GM12891 (cell line): ENCODE results near the gene KRT16.
"Not testable (repeated sequence)": the region's sequence is repeated elsewhere in the genome, so short reads cannot be mapped to it uniquely, and the experiment has no call there.

Source experiments
- DNase-seq: peaks from one replicate; pipeline ENCODE4 v3.0.0; 2011; ENCODE audit warnings: low spot score; ENCODE audit not compliant: insufficient read length
- FAIRE-seq: peaks from 2 replicates; lab custom pipeline; 2011; peaks lifted over from hg19 to GRCh38; lab: Jason Lieb, UNC
- PAX5 ChIP-seq: IDR thresholded peaks from 2 replicates; pipeline ENCODE4 v1.6.1; 2011; ENCODE audit warnings: low read length, moderate library complexity, mild to moderate bottlenecking; ENCODE audit not compliant: insufficient read depth, severe bottlenecking
- POLR2A ChIP-seq: IDR thresholded peaks from 2 replicates; pipeline ENCODE4 v1.6.1; 2011; ENCODE audit warnings: low read depth, low read length, control low read depth
- POLR2AphosphoS5 ChIP-seq: IDR thresholded peaks from 2 replicates; pipeline ENCODE4 v1.6.1; 2011; ENCODE audit warnings: low read depth, low read length, control low read depth
- POU2F2 ChIP-seq: IDR thresholded peaks from 2 replicates; pipeline ENCODE4 v1.6.1; 2011; ENCODE audit warnings: low read depth, mild to moderate bottlenecking, control low read depth, low read length, moderate library complexity
- SPI1 ChIP-seq: IDR thresholded peaks from 2 replicates; pipeline ENCODE4 v1.6.1; 2011; ENCODE audit warnings: low read depth, low read length, control low read depth
- TAF1 ChIP-seq: IDR thresholded peaks from 2 replicates; pipeline ENCODE4 v1.6.1; 2011; ENCODE audit warnings: low read depth, low read length, control low read depth

KRT16 gene

DNA sequence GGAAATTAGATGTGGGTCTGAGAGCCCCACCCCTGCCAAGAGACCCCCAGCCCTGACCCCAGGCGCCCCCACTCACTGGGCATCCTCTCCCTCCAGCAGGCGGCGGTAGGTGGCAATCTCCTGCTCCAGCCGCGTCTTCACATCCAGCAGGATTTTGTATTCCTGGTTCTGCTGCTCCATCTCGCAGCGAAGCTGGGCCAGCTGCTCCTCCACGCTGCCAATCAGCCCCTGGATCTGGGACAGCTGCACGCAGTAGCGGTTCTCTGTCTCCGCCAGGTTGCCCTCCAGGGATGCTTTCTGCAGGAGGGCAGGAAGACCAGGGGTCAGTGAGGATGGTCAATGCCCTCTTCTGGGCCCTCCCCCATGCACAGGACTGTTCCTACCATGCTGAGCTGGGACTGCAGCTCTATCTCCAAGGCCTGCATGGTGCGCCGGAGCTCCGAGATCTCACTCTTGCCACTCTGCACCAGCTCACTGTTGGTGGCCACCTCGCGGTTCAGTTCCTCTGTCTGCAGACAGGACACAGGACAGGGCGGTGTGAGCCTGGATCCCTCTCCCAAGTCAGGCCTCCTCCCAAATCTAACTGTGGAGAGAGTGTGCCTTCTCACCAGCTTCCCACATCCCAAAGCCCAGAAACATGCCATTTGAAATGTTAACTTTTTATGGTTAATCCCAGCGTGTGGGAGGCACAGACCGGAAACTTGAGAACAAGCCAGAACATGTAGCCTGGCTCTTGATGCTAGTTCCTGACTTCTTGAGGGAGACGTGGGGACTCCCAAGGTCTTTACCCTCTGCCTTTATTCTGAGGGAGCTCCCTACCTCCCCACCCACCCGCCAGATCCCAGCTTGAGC lies 8.2 kb upstream of the KRT16 start:
- FAIRE-seq = no peak
- DNase-seq = no peak
- no peak for TF ChIP-seq SPI1
- TF ChIP-seq POU2F2 = no peak
- no peak for TF ChIP-seq POLR2A
- no peak for TF ChIP-seq PAX5
- no peak for TF ChIP-seq TAF1
- no peak for TF ChIP-seq POLR2AphosphoS5

DNA sequence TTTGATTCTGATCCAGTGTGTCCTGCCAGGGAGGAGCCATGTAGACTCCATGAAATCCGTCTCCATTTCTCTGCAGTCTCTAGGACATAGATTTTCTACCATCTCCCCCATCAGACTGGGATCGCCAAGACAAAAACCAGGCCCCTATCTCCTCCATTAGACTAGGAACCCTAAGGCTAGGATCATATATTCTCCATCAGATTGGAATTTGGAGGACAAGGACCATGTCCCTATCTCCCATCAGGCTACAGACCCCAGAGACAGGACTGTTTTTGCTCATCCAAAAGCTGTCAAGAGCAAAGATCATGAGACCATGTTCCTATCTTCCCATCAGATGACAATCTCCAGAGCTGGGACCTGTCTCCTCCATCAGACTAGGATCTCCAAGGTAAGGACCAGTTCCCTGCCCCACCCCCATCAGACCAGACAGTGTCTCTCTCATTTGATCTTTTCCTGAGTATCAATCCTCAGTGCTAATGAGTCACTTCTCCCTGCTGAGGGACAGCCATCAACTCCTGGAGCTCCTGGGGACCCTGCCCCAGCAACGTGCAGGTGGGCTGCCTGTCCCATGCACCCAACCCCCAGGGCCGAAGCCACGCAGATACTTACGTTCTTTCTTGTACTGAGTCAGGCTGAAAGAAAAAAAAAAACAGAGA lies 7.5 kb upstream of the KRT16 start:
- not testable (repeated sequence) for DNase-seq, FAIRE-seq

DNA sequence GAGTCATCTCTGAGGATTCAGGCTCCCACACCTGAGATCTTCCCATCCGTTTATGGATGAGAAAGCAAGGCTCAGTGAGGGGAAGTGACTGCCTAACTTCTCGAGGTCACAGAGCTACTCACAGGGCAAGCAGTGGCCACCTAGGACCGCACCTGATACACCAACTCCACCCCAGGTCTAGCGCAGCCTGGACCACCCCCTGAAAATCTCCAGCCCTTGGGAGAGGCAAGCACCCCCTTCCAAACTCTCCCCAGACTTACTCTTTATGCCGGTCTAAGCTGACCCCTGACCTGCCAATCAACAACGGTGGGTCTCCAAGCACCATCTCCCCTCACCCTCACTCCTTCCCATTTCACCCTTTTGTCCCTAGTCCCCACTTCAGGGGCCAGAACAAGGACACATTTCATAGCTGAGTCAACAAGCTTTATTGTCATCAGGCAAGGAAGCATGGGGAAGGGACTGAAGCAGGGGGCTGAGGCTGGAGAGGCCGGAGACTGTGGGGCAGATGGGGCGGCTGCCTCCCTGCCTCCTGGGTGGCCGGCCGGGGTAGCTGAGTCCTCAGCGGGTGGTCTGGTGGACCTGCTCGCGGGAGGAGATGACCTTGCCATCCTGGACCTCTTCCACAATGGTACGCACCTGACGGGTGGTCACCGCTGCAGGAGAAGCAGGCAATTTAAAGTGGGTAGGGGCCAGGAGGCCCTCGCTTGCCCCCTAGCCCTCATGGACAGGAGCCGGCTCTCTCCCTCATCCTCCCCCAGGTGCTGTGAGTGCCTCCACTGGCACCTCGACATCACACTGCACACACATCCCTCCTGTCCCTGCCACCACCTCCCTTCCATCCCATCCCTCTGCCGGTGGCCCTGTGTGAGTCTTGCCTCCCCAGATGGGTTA lies 6.7 kb upstream of the KRT16 start:
- TF ChIP-seq PAX5 = no peak
- TF ChIP-seq POLR2A = no peak
- no peak for TF ChIP-seq SPI1
- TF ChIP-seq POLR2AphosphoS5 = no peak
- no peak for TF ChIP-seq POU2F2
- no peak for DNase-seq
- no peak for FAIRE-seq

DNA sequence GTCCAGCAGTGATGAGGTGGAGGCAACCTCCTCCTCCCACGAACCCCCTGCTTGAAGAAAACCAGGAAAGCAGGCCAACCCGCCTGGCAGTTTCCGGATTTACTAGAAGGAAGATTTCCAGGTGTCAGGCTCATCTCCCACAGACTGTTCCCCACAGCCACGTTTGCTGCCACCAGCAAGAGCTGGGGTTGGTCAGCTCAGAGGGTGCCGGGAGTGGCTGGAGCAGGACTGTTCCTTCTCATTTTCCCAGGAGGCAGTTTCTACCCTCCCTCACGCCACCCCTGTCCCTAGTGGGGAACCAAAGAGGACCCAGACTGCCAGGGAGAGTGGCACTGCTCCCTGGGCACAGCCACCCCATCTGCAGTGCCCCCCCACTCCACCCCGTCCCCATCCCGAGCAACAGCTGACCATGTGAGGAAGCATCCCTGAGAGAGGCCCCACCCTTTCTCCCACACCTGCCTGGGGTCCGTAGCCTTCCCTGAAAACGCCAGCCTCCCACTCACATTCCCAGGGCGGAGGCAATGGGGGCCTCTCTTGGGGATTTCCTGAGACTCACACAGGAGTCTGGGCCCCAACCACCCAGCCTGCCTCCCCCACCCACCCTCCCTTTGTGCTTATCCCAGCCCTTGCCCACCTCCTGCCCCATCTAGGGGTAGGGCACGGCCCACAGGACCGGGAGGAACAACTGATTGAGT lies 5.9 kb upstream of the KRT16 start:
- peak; percentile 13 for FAIRE-seq
- TF ChIP-seq POLR2A (no peak), POLR2AphosphoS5 (no peak), SPI1 (no peak), TAF1 (no peak), PAX5 (no peak), POU2F2 (no peak)
- DNase-seq = no peak

DNA sequence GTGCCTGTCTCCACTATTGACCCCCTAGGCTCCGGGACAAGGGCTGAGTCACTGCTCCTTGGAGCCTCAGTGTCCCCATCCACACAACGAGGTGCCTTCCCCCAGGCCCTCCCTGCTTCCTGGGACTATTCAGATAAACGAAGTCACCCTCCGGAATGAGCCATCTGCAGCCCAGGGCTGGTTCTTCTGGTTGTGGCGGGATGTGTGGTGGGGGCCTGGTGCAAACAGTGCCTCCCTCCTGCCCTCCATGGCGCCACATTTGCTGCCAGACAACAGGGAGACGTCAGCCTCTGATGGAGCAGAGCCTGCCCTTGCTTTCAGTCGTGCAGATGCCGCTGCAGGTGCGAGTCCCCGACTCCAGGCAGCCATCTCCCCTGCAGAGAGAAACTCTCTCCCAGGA lies 5.1 kb upstream of the KRT16 start:
- no peak for FAIRE-seq
- no peak for TF ChIP-seq POLR2AphosphoS5
- no peak for TF ChIP-seq POU2F2
- no peak for TF ChIP-seq PAX5

DNA sequence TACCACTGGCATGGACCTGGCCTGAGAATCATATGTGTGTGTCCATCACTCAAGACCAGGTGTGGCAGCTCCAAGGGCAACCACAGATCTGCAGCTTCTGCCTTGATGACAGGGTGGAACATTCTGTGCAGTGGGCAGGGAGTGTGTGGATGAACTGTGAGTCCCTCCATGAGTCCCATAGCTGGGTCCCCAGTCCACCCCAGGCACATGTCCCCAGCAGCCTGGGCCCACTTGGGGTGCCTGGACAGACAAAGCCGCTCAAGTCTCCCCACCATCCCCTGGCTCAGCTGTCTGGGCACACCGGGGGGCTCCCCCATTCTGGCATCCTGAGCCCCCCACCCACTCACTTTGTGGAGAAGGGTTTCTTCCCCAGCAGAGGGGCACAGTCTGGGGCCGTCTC lies 4.6 kb upstream of the KRT16 start:
- TF ChIP-seq TAF1 (no peak), POLR2AphosphoS5 (no peak), POLR2A (no peak)
- FAIRE-seq = no peak

More for the DNA sequence above, 5.1 kb upstream of the KRT16 start:
- DNase-seq = no peak

DNA sequence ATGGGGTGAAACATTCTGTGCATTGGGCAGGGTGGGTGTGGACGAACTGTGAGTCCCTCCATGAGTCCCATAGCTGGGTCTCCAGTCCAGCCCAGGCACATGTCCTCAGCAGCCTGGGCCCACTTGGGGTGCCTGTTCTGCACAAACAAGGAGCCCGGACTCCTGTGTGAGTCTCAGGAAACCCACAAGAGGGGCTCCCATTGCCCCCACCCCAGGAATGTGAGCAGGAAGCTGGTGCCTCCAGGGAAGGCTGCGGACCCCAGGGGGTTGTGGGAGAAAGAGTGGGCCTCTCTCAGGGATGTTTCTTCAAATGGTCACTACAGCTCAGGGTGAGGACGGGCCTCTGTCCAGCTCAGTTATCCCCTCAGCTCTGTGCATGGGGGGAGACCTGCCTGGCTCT lies 3.9 kb upstream of the KRT16 start:
- FAIRE-seq = not testable (repeated sequence)

More for the DNA sequence above, 4.6 kb upstream of the KRT16 start:
- DNase-seq = no peak

DNA sequence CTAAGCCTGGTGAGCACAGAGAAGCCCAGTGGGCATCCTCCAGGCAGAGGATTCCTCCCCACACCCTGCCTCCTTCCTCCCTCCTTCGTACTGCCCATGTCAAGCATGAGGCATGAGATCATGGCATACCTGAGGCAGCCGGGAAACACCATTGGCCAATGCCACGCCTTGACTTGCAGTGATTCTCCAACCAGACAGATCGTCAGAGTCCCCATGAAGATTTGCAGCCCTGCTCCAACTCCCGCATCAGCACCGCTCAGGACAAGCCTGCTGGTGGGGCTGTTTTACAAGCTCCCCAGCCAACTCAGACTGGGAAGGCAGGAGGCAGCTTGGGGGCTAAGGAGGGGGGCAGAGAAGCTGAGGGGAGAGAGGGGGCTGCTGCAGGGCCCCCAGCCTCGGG lies 2.9 kb upstream of the KRT16 start:
- DNase-seq (no peak), FAIRE-seq (no peak)
- TF ChIP-seq PAX5 = no peak
- TF ChIP-seq POLR2A = no peak
- no peak for TF ChIP-seq POU2F2
- TF ChIP-seq TAF1 = no peak
- no peak for TF ChIP-seq POLR2AphosphoS5
- no peak for TF ChIP-seq SPI1

More for the DNA sequence above, 3.9 kb upstream of the KRT16 start:
- not testable (repeated sequence) for DNase-seq

DNA sequence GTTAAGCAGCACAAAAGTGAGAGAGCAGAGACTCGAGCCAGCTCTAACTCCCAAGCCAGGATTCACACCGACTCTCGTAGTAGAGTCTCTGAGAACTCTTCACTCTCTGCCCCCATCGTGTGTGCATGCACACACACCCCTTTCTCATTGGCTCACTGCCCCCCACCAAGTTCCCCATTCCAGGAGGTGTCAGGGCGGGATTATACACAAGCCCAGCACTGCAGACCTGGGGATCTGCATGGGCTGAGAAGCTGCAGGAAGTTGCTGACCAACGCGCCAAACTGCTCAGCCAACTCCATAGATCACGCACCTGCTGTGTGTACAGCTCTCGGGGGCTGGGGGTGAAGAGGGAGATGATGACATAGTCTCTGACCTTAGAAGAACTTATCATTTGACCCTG lies 2.2 kb upstream of the KRT16 start:
- not testable (repeated sequence) for DNase-seq, FAIRE-seq

DNA sequence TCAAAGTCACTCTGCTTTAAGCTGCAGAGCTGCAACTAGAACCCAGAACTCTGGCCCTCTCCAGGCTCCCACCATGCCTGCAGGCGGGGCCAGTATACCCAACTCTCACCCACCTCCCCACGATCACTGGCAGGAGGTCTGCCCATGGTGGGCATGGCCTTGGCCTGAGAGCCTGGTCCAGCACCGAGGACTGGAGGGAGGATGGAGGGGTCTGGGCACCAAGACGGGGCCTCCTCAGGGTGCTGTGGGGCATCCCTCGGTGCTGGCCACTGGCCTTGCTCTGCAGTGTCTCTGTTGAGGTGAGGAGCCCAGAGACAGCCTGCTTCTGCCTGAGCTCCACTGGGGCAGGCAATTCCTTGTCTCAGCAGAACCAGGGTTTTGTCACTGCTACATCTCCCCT lies 1.5 kb upstream of the KRT16 start:
- TF ChIP-seq POLR2AphosphoS5 (no peak), SPI1 (no peak), POLR2A (no peak)
- DNase-seq (no peak), FAIRE-seq (no peak)
